Measurements from ENCODE around the gene CSNK1G1.
"Not testable (repeated sequence)": the region's sequence is repeated elsewhere in the genome, so short reads cannot be mapped to it uniquely, and the experiment has no call there.

Gene CSNK1G1

DNA sequence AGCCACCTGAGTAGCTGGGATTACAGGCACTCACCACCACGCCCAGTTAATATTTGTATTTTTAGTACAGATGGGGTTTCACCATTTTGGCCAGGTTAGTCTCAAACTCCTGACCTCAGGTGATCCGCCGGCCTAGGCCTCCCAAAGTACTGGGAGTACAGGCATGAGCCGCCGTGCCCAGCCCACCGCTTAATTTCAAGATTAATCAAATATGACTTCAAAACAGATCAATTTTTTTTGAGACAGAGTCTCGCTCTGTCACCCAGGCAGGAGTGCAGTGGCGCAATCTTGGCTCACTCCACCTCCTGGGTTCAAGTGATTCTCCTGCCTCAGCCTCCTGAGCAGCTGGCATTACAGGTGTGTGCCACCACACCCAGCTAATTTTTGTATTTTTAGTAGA is 15.4 kb upstream of the CSNK1G1 start:
- H3K27ac Mint-ChIP-seq; H3K9me3 Mint-ChIP-seq; H3K4me3 Mint-ChIP-seq; H3K4me1 Mint-ChIP-seq (ENCODE audit: low read depth); H3K36me3 Mint-ChIP-seq (ENCODE audit: low read depth); H3K27me3 Mint-ChIP-seq; intact Hi-C loops (cut with micrococcal nuclease): not testable (repeated sequence)

DNA sequence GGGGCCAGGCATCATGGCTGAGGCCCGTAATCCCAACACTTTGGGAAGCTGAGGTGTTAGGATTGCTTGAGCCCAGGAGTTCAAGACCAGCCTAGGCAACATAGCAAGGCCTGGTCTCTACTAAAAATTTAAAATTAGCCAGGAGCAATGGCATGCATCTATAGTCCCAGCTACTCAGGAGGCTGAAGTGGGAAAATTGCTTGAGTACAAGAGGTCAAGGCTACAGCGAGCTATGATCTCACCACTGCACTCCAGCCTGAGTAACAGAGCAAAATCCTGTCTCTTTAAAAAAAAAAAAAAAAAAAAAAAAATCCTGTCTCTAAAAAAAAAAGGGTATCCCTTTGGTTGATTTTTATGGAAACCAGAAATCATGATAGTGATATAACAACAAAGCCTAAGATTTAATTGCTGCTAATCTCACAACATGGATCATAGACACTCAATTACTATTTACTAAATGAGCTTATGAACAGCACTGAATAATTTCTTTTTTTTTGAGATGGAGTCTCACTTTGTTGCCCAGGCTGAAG is 13.2 kb upstream of the CSNK1G1 start:
- Mint-ChIP-seq H3K27ac (no peak overlapping the region), H3K9me3 (no peaks in the 10 kb centered on the region), H3K4me1 (ENCODE audit: low read depth) (no peaks in the 10 kb centered on the region), H3K4me3 (no peak overlapping the region), H3K36me3 (ENCODE audit: low read depth) (no peaks in the 10 kb centered on the region), H3K27me3 (no peaks in the 10 kb centered on the region)
- intact Hi-C loops (cut with micrococcal nuclease) = no loop called here

DNA sequence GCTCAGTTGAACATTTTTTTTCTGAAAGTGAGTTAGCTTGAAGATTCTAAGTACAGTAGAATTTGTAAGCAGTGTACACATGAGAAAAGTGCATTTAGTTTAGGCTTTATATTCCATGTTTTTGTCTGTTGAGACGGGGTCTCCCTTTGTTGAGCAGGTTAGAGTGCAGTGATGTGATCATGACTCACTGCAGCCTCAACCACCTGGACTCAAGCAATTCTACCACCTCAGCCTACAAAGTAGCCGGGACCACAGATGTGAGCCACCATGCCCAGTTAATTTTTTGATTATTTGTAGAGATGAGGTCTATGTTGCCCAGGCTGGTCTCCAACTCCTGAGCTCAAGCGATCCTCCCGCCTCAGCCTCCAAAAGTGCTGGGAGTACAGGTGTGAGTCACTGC is 5.3 kb upstream of the CSNK1G1 start:
- H3K36me3 Mint-ChIP-seq (ENCODE audit: low read depth) = peaks cover 2% of the 10 kb centered on the region
- no peak overlapping the region for H3K27ac Mint-ChIP-seq

DNA sequence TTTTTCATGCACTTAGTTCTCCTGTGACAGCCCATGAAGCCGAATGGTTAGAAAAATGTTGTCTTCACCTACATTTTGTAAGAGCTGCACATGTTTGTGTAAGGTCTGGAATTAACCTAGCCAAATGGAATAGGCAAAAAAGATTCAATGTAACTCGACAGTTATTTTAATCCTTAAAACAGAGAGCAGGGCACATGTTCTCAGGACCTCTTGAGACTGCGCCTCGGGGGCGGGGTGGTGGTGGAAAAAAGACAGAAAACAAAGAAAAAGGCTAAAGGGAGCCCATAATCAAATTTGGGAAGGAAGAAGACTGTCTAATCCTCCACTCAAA is 702 bp upstream of the CSNK1G1 start:
- Mint-ChIP-seq H3K9me3 (no peaks in the 10 kb centered on the region), H3K27me3 (no peaks in the 10 kb centered on the region), H3K27ac (peak overlapping the region; percentile 94), H3K36me3 (ENCODE audit: low read depth) (peaks cover 19% of the 10 kb centered on the region), H3K4me1 (ENCODE audit: low read depth) (peaks cover 23% of the 10 kb centered on the region), H3K4me3 (peak overlapping the region; percentile 98)
- intact Hi-C loops (cut with micrococcal nuclease) = loop anchor here (1.0 to 10.0 kb wide), 2 partner anchors 31 to 152 kb away; partner anchors contain the start of gene TRIP4

More for the DNA sequence above, 5.3 kb upstream of the CSNK1G1 start:
- Mint-ChIP-seq H3K9me3 (no peaks in the 10 kb centered on the region), H3K4me1 (ENCODE audit: low read depth) (peaks cover 8% of the 10 kb centered on the region), H3K27me3 (no peaks in the 10 kb centered on the region), H3K4me3 (no peak overlapping the region)
- intact Hi-C loops (cut with micrococcal nuclease) = no loop called here

DNA sequence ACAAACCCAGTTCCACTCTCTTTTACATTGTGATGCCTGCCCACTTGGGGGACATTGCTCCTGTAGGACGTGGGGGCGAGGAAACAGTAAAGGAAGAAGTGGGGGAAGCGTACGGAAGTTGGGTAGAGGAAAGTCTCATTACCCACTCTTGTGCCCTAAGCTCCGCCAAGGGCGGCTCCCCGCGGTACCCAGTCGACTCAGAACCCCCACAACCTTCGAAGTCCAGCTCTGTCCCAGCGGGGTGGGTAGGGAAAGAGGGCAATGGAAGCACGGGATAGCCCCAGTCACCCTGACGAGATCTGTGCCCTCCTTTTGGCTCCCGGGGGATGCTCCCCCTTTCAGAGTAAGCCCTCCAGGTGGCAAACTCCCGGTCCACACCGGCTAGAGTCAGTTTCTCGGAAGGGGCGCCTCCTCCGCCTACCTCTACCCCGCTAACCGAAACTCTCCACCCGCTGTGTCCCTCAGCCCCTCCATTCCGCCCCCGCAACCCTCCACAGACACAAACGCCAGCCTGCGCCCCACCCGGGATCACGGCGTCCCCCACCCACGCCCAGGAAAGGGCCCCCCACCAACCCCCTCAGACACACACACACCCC is 527 bp downstream of the CSNK1G1 start:
- H3K4me1 Mint-ChIP-seq (ENCODE audit: low read depth) = peaks cover 30% of the 10 kb centered on the region
- H3K27ac Mint-ChIP-seq = peak overlapping the region; percentile 94
- intact Hi-C loops (cut with micrococcal nuclease) = loop anchor here (10.0 kb wide), 1 partner anchor 151 kb away; no protein-coding TSS in a partner anchor
- peaks cover 24% of the 10 kb centered on the region for H3K36me3 Mint-ChIP-seq (ENCODE audit: low read depth)
- H3K9me3 Mint-ChIP-seq = no peaks in the 10 kb centered on the region
- peak overlapping the region; percentile 98 for H3K4me3 Mint-ChIP-seq
- no peaks in the 10 kb centered on the region for H3K27me3 Mint-ChIP-seq

DNA sequence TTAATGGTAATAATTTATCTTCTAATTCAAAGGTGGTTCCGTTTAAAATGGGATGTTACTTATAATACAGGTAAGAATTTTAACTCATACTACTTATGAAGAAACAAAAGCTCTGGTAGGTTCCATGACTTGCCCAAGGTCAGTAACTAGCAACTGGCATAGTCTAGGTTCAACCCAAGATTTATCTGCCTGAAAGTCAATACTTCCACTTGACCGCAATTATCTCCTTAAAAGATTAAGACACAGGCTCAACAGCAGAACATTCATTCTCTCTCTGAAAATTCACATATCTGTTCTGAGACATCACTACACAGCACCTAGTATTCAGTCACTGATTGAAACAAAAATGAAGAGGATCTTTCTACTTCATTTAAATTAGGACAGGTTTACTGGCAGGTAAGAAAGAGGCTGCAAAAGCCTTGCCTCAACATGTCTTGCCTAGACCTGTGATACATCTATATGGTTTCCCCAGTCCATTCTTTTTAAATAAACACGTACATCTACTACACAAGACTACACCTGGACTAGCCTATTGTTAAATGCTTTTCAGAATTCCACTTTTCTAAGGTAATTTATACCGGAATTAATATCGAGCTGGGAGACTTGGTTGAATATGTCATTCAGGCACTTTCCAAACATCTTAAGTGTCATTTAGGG is 1.2 kb downstream of the CSNK1G1 start:
- intact Hi-C loops (cut with micrococcal nuclease) = loop anchor here (10.0 kb wide), 1 partner anchor 150 kb away; no protein-coding TSS in a partner anchor
- Mint-ChIP-seq H3K9me3 (no peaks in the 10 kb centered on the region), H3K4me3 (peak overlapping the region; percentile 98), H3K27me3 (no peaks in the 10 kb centered on the region), H3K4me1 (ENCODE audit: low read depth) (peaks cover 30% of the 10 kb centered on the region), H3K27ac (peak overlapping the region; percentile 94), H3K36me3 (ENCODE audit: low read depth) (peaks cover 25% of the 10 kb centered on the region)

DNA sequence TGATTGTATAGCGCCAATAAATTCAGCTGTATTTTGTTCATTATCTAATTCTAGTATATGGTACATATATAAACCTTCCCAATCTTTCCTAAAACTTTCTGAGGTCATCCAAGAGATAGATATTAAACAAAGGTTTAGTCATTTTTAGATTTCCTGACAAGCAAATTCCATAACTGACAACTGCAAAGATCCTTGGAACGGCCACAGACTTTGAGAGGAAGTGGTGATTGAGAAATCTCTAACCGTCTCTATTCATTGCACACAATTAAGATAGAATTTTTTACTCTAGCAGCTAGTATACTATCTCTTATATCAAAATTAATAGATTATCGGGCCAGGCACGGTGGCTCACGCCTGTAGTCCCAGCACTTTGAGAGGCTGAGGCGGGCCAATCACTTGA is 4.7 kb downstream of the CSNK1G1 start:
- intact Hi-C loops (cut with micrococcal nuclease) = loop anchor here (10.0 kb wide), 1 partner anchor 146 kb away; no protein-coding TSS in a partner anchor
- H3K4me3 Mint-ChIP-seq = no peak overlapping the region
- H3K27ac Mint-ChIP-seq = no peak overlapping the region
- no peaks in the 10 kb centered on the region for H3K9me3 Mint-ChIP-seq
- H3K36me3 Mint-ChIP-seq (ENCODE audit: low read depth) = peaks cover 52% of the 10 kb centered on the region
- no peaks in the 10 kb centered on the region for H3K27me3 Mint-ChIP-seq
- H3K4me1 Mint-ChIP-seq (ENCODE audit: low read depth) = peaks cover 22% of the 10 kb centered on the region

DNA sequence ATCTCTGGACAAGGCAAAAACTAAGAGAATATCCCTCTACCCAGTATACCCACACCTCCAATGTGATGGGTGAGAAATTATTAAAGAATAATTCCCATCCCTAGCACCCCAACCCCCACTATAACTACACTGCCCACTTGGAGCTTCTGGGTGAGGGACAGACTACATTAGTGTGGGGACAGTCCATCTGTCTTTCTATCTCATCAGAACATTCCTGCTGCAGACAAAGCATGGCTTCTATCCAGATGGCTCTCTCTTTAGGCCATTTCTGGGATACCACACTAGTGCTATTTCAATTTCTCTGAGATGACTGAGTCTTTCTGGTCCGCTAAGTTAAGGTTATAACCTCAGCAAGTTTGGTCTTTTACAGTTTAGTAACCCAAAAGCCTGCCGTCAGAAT is 6.6 kb downstream of the CSNK1G1 start:
- intact Hi-C loops (cut with micrococcal nuclease) = no loop called here
- Mint-ChIP-seq H3K36me3 (ENCODE audit: low read depth) (peaks cover 40% of the 10 kb centered on the region), H3K9me3 (no peaks in the 10 kb centered on the region), H3K4me1 (ENCODE audit: low read depth) (peaks cover 11% of the 10 kb centered on the region), H3K27ac (no peak overlapping the region), H3K27me3 (no peaks in the 10 kb centered on the region), H3K4me3 (no peak overlapping the region)

DNA sequence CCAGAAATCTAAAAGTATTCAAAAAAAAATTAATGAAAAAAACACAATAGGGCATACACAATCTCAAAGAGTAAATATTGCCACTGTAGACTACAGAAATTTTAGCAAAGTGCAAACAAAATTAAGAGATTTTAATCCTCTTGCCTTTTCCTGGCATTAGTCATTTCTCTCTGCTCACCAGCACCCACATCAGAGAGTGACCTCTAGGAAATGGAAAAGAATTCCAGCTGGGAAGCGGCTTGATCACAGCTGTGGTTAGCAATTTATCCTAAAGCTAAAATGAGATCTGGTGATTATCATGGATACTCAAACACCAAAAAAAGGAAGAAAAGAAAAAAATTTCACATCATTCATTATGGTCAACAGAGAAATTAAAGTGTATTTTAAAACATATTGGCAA is 7.5 kb downstream of the CSNK1G1 start:
- Mint-ChIP-seq H3K27ac (no peak overlapping the region), H3K9me3 (no peaks in the 10 kb centered on the region), H3K4me3 (no peak overlapping the region), H3K27me3 (no peaks in the 10 kb centered on the region), H3K36me3 (ENCODE audit: low read depth) (peaks cover 40% of the 10 kb centered on the region), H3K4me1 (ENCODE audit: low read depth) (peaks cover 11% of the 10 kb centered on the region)
- intact Hi-C loops (cut with micrococcal nuclease) = no loop called here

DNA sequence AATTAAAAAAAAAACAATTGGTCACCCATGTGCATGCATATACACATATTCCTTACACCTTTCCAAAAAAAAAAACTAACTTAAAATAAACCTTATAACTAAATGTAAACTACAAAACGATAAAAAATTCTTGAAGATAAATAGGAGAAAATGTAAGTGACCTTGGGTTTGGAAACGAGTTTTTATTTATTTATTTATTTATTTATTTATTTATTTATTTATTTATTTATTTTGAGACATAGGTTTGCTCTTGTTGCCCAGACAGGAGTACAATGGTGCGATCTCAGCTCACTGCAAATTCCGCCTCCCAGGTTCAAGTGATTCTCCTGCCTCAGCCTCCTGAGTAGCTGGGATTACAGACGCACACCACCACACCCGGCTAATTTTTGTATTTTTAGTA is 9.7 kb downstream of the CSNK1G1 start:
- H3K4me3 Mint-ChIP-seq; intact Hi-C loops (cut with micrococcal nuclease); H3K4me1 Mint-ChIP-seq (ENCODE audit: low read depth); H3K27me3 Mint-ChIP-seq; H3K9me3 Mint-ChIP-seq; H3K27ac Mint-ChIP-seq: not testable (repeated sequence)
- peaks cover 57% of the 10 kb centered on the region for H3K36me3 Mint-ChIP-seq (ENCODE audit: low read depth)

DNA sequence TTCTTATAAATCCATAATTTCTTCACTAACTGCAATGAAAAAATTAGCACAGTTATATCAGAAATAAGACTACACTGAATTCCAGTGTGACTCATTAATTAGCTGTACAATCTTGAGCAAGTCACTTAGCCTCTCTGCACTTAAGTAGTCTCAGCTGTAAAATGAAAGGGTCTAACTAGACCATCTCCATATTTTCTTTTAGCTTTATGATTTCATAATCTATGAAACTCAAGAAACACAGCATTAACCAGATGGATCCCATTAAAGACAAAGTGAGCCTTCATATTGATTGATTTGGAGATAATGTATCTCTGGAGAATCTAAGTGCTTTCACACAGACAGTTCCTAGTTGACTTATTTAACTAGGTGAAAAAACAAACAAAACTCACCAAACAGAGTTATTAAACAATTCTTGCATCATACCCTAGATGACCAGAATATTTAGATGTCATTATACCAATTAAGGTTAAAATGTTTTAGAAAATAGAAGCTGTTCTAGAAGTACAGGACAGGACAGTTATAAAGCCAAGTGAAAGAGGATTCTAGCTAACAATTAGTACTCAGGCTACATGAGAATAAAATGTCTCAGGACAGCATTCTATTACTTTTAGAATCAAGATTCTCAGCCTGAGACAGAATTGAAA is 11.2 kb downstream of the CSNK1G1 start:
- peaks cover 53% of the 10 kb centered on the region for H3K36me3 Mint-ChIP-seq (ENCODE audit: low read depth)
- peaks cover 6% of the 10 kb centered on the region for H3K4me1 Mint-ChIP-seq (ENCODE audit: low read depth)
- H3K27ac Mint-ChIP-seq = no peak overlapping the region

DNA sequence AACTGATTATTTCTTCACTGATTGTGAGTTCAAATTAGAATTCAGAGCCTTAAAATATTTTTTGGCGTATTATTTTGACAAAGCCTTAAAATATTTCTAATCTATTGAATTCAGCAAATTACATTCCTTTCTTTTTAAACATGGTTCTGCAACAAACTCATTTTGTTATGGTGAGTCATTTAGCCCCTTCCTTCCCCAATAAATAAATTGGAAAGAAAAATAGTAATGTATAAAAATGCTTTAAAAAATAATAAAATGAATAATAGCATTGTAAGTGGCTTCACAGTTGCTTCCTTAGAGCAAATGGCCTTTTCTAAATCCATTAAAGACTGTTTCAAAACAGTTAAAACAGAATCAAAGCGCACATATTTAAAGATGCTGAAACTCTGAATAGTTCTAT is 12.1 kb downstream of the CSNK1G1 start:
- H3K9me3 Mint-ChIP-seq = no peaks in the 10 kb centered on the region
- H3K36me3 Mint-ChIP-seq (ENCODE audit: low read depth) = peaks cover 52% of the 10 kb centered on the region
- no peak overlapping the region for H3K27ac Mint-ChIP-seq
- H3K4me1 Mint-ChIP-seq (ENCODE audit: low read depth) = peaks cover 6% of the 10 kb centered on the region
- H3K27me3 Mint-ChIP-seq = no peaks in the 10 kb centered on the region
- H3K4me3 Mint-ChIP-seq = no peak overlapping the region
- intact Hi-C loops (cut with micrococcal nuclease) = no loop called here

More for the DNA sequence above, 11.2 kb downstream of the CSNK1G1 start:
- H3K27me3 Mint-ChIP-seq = no peaks in the 10 kb centered on the region
- H3K9me3 Mint-ChIP-seq = no peaks in the 10 kb centered on the region
- intact Hi-C loops (cut with micrococcal nuclease) = no loop called here
- no peak overlapping the region for H3K4me3 Mint-ChIP-seq

DNA sequence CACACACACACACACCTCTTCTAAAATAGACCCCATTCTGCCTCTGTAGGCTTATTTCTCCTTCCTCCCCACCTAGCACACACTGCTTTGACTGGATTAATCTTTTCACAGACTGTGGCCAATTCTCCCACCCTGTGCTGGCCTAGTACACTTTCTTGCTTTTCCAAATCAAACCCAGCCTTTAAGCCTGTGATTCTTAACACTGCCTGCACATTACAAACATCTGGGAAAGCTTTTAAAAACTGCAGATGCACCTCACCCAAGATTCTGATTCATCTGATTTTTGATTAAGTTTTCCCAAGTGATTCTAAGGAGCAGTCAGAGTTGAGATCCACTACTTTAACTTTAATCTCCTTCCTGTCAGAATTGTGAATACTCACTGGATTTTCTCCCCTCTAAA is 12.8 kb downstream of the CSNK1G1 start:
- H3K4me1 Mint-ChIP-seq (ENCODE audit: low read depth) = peaks cover 6% of the 10 kb centered on the region
- H3K4me3 Mint-ChIP-seq = no peak overlapping the region
- H3K36me3 Mint-ChIP-seq (ENCODE audit: low read depth) = peaks cover 50% of the 10 kb centered on the region
- no peaks in the 10 kb centered on the region for H3K9me3 Mint-ChIP-seq
- peak overlapping the region; percentile 19 for H3K27ac Mint-ChIP-seq
- intact Hi-C loops (cut with micrococcal nuclease) = no loop called here
- no peaks in the 10 kb centered on the region for H3K27me3 Mint-ChIP-seq

DNA sequence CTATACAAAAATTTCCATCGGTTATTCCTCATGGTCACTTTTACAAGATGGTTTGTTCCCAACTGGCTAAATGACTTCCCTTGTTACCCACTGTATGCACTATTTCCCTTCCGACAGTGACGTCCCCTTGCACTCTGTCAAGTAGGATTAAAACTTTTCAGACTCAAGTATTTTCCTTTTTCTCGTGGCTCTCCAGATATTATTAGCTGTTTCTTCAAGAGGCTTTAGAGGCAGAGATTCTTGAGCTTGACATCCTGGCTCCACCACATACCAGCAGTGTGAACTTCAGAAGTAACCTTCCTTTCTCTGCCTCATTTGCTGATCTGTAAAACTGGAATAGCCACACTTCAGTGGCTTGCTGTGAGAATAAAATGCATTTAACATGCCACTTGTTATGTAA is 14.0 kb downstream of the CSNK1G1 start:
- Mint-ChIP-seq H3K4me1 (ENCODE audit: low read depth) (peaks cover 6% of the 10 kb centered on the region), H3K27me3 (no peaks in the 10 kb centered on the region), H3K27ac (no peak overlapping the region), H3K4me3 (no peak overlapping the region), H3K36me3 (ENCODE audit: low read depth) (peaks cover 39% of the 10 kb centered on the region), H3K9me3 (no peaks in the 10 kb centered on the region)
- intact Hi-C loops (cut with micrococcal nuclease) = no loop called here

All from dendritic cell treated with granulocyte-macrophage colony-stimulating factor and Interleukin-4, amounts not matched to agents 40 ng/mL and 50 ng/mL, for 4 days (primary cell).